Measurements from ENCODE around the gene RTN4RL1. TPM values are rescaled to one million over a fixed set of nuclear protein-coding genes. Genes with fewer than 3 reads are reported as not detected.

Gene RTN4RL1
- total and polyA plus RNA-seq, 4 donors: 0.65 to 7.3 (median 2.4) TPM

DNA sequence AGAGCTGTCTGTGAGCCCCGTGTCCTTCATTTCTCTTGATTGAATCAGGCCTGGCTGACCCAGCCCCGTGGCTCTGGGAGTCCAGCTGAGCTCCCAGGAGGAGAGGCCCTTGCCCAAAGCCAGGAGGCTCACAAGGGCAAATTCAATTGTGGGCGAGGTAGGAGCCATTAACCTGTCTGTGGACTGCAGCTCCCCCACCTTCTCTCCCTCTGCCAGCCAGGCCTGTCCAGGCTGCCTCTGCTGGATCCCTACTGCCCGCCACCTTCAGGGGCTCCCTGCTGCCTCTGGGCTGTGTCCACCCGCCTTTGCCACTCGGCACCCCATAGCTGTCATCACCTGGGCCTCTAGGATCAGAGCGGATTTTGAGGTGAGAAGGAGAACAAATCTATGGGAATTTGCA lies 61.9 kb downstream of the RTN4RL1 start:
- Histone ChIP-seq H3K27ac (ENCODE audit: low read depth in 1 of 2, low read length in 1 of 2) (no peak overlapping the region), H3K27me3 (ENCODE audit: control insufficient read depth in 3 of 3, insufficient read depth in 3 of 3, low read length in 2 of 3) (peaks cover 0 to 2% (median 0%) of the 10 kb centered on the region in 3 donors), H3K4me3 (no peak overlapping the region), H3K4me1 (ENCODE audit: control insufficient read depth in 5 of 5, insufficient read depth in 5 of 5, low read length in 5 of 5) (peaks cover 0 to 15% (median 1%) of the 10 kb centered on the region in 5 donors), H3K36me3 (ENCODE audit: control insufficient read depth in 4 of 4, insufficient read depth in 4 of 4, low read length in 4 of 4) (no peaks in the 10 kb centered on the region), H3K9ac (ENCODE audit: insufficient read depth in 1 of 2, low read length in 2 of 2) (no peak overlapping the region), H3K9me3 (ENCODE audit: control insufficient read depth in 4 of 4, insufficient read depth in 3 of 4, low read length in 3 of 4) (no peaks in the 10 kb centered on the region)
- DNase-seq: no peak
- 89 to 93% methylated on average over 7 of the region's 7 CpGs for WGBS, 2 donors
- TF ChIP-seq, protein P1, sequence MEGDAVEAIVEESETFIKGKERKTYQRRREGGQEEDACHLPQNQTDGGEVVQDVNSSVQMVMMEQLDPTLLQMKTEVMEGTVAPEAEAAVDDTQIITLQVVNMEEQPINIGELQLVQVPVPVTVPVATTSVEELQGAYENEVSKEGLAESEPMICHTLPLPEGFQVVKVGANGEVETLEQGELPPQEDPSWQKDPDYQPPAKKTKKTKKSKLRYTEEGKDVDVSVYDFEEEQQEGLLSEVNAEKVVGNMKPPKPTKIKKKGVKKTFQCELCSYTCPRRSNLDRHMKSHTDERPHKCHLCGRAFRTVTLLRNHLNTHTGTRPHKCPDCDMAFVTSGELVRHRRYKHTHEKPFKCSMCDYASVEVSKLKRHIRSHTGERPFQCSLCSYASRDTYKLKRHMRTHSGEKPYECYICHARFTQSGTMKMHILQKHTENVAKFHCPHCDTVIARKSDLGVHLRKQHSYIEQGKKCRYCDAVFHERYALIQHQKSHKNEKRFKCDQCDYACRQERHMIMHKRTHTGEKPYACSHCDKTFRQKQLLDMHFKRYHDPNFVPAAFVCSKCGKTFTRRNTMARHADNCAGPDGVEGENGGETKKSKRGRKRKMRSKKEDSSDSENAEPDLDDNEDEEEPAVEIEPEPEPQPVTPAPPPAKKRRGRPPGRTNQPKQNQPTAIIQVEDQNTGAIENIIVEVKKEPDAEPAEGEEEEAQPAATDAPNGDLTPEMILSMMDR (IDR thresholded peaks at IDR 0.05; ENCODE audit: control extremely low read depth, extremely low read depth): no peak
- ATAC-seq (ENCODE audit: insufficient read depth, low FRiP score): no peak

- no peaks in the 10 kb centered on the region for H3K9me3 ChIP-seq (ENCODE audit: control insufficient read depth in 4 of 4, insufficient read depth in 3 of 4, low read length in 3 of 4)
- DNase-seq: no peak
- 69 to 82% methylated on average over 14 of the region's 14 CpGs for WGBS, 2 donors
- H3K4me3 ChIP-seq: no peak overlapping the region
- no peaks in the 10 kb centered on the region for H3K36me3 ChIP-seq (ENCODE audit: control insufficient read depth in 4 of 4, insufficient read depth in 4 of 4, low read length in 4 of 4)
- H3K27me3 ChIP-seq (ENCODE audit: control insufficient read depth in 3 of 3, insufficient read depth in 3 of 3, low read length in 2 of 3): no peaks in the 10 kb centered on the region
- no peak for ATAC-seq (ENCODE audit: insufficient read depth, low FRiP score)
- no peak overlapping the region for H3K27ac ChIP-seq (ENCODE audit: low read depth in 1 of 2, low read length in 1 of 2)
- peaks cover 0 to 15% (median under 1%) of the 10 kb centered on the region in 5 donors for H3K4me1 ChIP-seq (ENCODE audit: control insufficient read depth in 5 of 5, insufficient read depth in 5 of 5, low read length in 5 of 5)
- no peak overlapping the region for H3K9ac ChIP-seq (ENCODE audit: insufficient read depth in 1 of 2, low read length in 2 of 2)
- TF ChIP-seq, protein P1 (IDR thresholded peaks at IDR 0.05; ENCODE audit: control extremely low read depth, extremely low read depth): no peak
Measured at GRCh38 chr17:1961189-1961588, 63.9 kb downstream of the RTN4RL1 start.

- H3K36me3 ChIP-seq (ENCODE audit: control insufficient read depth in 4 of 4, insufficient read depth in 4 of 4, low read length in 4 of 4): no peaks in the 10 kb centered on the region
- H3K4me3 ChIP-seq: no peak overlapping the region
- H3K4me1 ChIP-seq (ENCODE audit: control insufficient read depth in 5 of 5, insufficient read depth in 5 of 5, low read length in 5 of 5): peaks cover 0 to 12% (median 4%) of the 10 kb centered on the region in 5 donors
- TF ChIP-seq, protein P1 (IDR thresholded peaks at IDR 0.05; ENCODE audit: control extremely low read depth, extremely low read depth): no peak
- DNase-seq: peak in 2 of 3 donors; percentile 40 to 61
- H3K27me3 ChIP-seq (ENCODE audit: control insufficient read depth in 3 of 3, insufficient read depth in 3 of 3, low read length in 2 of 3): no peaks in the 10 kb centered on the region
- H3K27ac ChIP-seq (ENCODE audit: low read depth in 1 of 2, low read length in 1 of 2): no peak overlapping the region
- no peaks in the 10 kb centered on the region for H3K9me3 ChIP-seq (ENCODE audit: control insufficient read depth in 4 of 4, insufficient read depth in 3 of 4, low read length in 3 of 4)
- 56 to 78% methylated on average over 8 of the region's 8 CpGs for WGBS, 2 donors
- no peak for ATAC-seq (ENCODE audit: insufficient read depth, low FRiP score)
- peak overlapping the region in 1 of 2 donors; percentile 32 for H3K9ac ChIP-seq (ENCODE audit: insufficient read depth in 1 of 2, low read length in 2 of 2)
Measured at GRCh38 chr17:1960545-1960912, 64.6 kb downstream of the RTN4RL1 start.
